PFSK-1 (cell line): ENCODE results near the gene RNPS1.

Experiments
- POLR2AphosphoS5 ChIP-seq: IDR thresholded peaks from 2 replicates; pipeline ENCODE4 v1.6.1; 2012; ENCODE audit warnings: low read depth, mild to moderate bottlenecking, control low read depth, low read length, moderate library complexity
- REST ChIP-seq, 2 experiments: IDR thresholded peaks; 2 replicates each; pipeline versions ENCODE4 v1.6.1 to v1.8.0; 2011 to 2012; ENCODE audit warnings: low read depth in 2 of 2, low read length in 2 of 2, control low read depth in 1 of 2, inconsistent platforms in 1 of 2, mild to moderate bottlenecking in 1 of 2, moderate library complexity in 1 of 2; ENCODE audit not compliant: insufficient read depth in 1 of 2

DNA sequence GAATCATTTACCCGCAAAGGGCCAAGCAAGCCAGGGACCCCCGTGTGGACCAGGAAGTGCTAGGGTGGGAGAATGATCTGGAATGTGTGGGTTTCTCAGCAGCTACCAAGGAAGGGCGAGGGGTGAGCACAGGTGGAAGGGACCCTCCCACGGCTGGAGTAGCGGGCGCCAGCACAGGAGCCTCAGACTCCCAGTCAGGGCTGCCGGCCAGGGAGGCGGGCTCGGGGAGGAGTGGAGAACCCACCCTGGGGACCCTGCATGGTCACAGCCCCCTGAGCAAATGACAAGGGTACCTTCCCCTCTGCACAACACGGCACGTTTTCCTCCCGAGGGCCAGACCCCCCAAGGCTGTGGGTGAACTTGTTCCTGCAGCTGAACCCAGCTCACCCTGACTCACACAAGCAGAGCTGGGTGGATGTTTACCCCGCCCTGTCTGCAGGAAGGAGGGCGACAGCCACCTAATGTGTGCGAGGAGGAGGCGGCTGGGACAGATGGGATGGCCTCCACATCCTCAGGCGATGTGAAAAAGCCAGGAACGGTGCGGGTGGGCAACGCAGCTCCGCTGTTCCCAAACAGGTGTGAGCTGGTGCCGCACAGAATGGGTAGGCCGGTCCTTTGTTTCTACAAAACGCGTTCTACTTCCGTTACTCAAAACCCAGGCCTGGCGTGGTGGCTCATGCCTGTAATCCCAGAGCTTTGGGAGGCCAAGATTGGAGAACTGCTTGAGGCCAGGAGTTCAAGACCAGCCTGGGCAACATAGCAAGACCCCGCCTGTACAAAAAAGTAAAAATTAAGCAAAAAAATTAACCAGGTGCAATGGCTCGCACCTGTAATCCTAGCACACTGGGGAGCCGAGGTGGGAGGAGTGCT is 22.8 kb downstream of the RNPS1 start:
- TF ChIP-seq REST (IDR thresholded peaks at IDR 0.05; ENCODE audit: insufficient read depth in 1 of 2, low read depth in 2 of 2, low read length in 2 of 2) (no peak), POLR2AphosphoS5 (no peak)
